BLaER1 (cell line): ENCODE measurements around the gene P3H4.
"Not testable (repeated sequence)": the region's sequence is repeated elsewhere in the genome, so short reads cannot be mapped to it uniquely, and the experiment has no call there.

Source experiments
- H3K27ac ChIP-seq: shearing (Covaris generic); formaldehyde crosslinking; 2 replicates; pipeline ENCODE4 v1.8.1; 2022
- H3K27me3 ChIP-seq: shearing (Covaris generic); formaldehyde crosslinking; 2 replicates; pipeline ENCODE4 v1.8.1; 2022
- H3K36me3 ChIP-seq: shearing (Covaris generic); formaldehyde crosslinking; 2 replicates; pipeline ENCODE4 v1.8.1; 2022
- H3K4me1 ChIP-seq: shearing (Covaris generic); formaldehyde crosslinking; 2 replicates; pipeline ENCODE4 v1.8.1; 2022
- H3K4me2 ChIP-seq: shearing (Covaris generic); formaldehyde crosslinking; 2 replicates; pipeline ENCODE4 v1.8.1; 2022
- H3K4me3 ChIP-seq: shearing (Covaris generic); formaldehyde crosslinking; 2 replicates; pipeline ENCODE4 v1.8.1; 2022
- H3K9ac ChIP-seq: shearing (Covaris generic); formaldehyde crosslinking; 2 replicates; pipeline ENCODE4 v1.8.1; 2022
- H3K9me3 ChIP-seq: shearing (Covaris generic); formaldehyde crosslinking; 2 replicates; pipeline ENCODE4 v1.8.1; 2022
- H4K20me1 ChIP-seq: shearing (Covaris generic); formaldehyde crosslinking; 2 replicates; pipeline ENCODE4 v1.8.1; 2022
- Cebpa-rat ChIP-seq: shearing (Covaris generic); IDR thresholded peaks from 2 replicates; pipeline ENCODE4 v1.8.1; 2022

P3H4 gene

GRCh38 chr17:41836550-41837196, 24.9 kb upstream of the P3H4 start:
- Histone ChIP-seq H3K27me3 (no peaks in the 10 kb centered on the region), H4K20me1 (peaks cover 6% of the 10 kb centered on the region; the same call in 1 of the 2 replicates), H3K36me3 (peaks cover 27% of the 10 kb centered on the region), H3K4me2 (peak overlapping the region; percentile 91), H3K9me3 (no peaks in the 10 kb centered on the region), H3K4me1 (peaks cover 19% of the 10 kb centered on the region), H3K27ac (no peak overlapping the region), H3K9ac (peak overlapping the region; percentile 93; the same call in 1 of the 2 replicates), H3K4me3 (peak overlapping the region; percentile 97)
- no peak for TF ChIP-seq Cebpa-rat

- peak within 1 kb of the TSS; percentile 97 for H3K4me3 ChIP-seq
- H3K9ac ChIP-seq: peak within 1 kb of the TSS; percentile 93
- H3K36me3 ChIP-seq: peaks cover 34% of the 10 kb centered on the region
- peaks cover 19% of the 10 kb centered on the region for H3K4me1 ChIP-seq
- H3K27me3 ChIP-seq: no peaks in the 10 kb centered on the region
- no peak for TF ChIP-seq Cebpa-rat
- H4K20me1 ChIP-seq: peaks cover 6% of the 10 kb centered on the region; the same call in 1 of the 2 replicates
- H3K4me2 ChIP-seq: peak within 1 kb of the TSS; percentile 91
- H3K9me3 ChIP-seq: no peaks in the 10 kb centered on the region
- peak within 1 kb of the TSS; percentile 89 for H3K27ac ChIP-seq
Observed at GRCh38 chr17:41835800-41836549, 24.2 kb upstream of the P3H4 start, which contains the start of gene NT5C3B. Gene NT5C3B, minus strand, starts transcription at chr17:41836232. Its CDS starts 39 bp downstream, at chr17:41836193.

GRCh38 chr17:41835214-41835799, 23.6 kb upstream of the P3H4 start:
- H3K27ac ChIP-seq: peak overlapping the region; percentile 89
- H4K20me1 ChIP-seq: peaks cover 6% of the 10 kb centered on the region; the same call in 1 of the 2 replicates
- H3K4me3 ChIP-seq: peak overlapping the region; percentile 97
- peak overlapping the region; percentile 91 for H3K4me2 ChIP-seq
- no peaks in the 10 kb centered on the region for H3K27me3 ChIP-seq
- H3K36me3 ChIP-seq: peaks cover 41% of the 10 kb centered on the region
- H3K4me1 ChIP-seq: peaks cover 19% of the 10 kb centered on the region
- no peak for TF ChIP-seq Cebpa-rat
- no peaks in the 10 kb centered on the region for H3K9me3 ChIP-seq
- H3K9ac ChIP-seq: peak overlapping the region; percentile 93

- not testable (repeated sequence) for H3K4me1 ChIP-seq, H3K4me2 ChIP-seq, H3K9me3 ChIP-seq, H3K27me3 ChIP-seq, H4K20me1 ChIP-seq, H3K4me3 ChIP-seq, H3K27ac ChIP-seq, H3K9ac ChIP-seq
- H3K36me3 ChIP-seq: peaks cover 95% of the 10 kb centered on the region
Observed at GRCh38 chr17:41829961-41830360, 18.2 kb upstream of the P3H4 start.

- no peak for TF ChIP-seq Cebpa-rat
- Histone ChIP-seq H4K20me1 (no peaks in the 10 kb centered on the region), H3K4me3 (no peak overlapping the region), H3K4me2 (no peak overlapping the region), H3K9ac (no peak overlapping the region), H3K9me3 (no peaks in the 10 kb centered on the region), H3K27me3 (no peaks in the 10 kb centered on the region), H3K27ac (no peak overlapping the region), H3K36me3 (peaks cover 71% of the 10 kb centered on the region), H3K4me1 (no peaks in the 10 kb centered on the region)
Observed at GRCh38 chr17:41825175-41825845, 13.6 kb upstream of the P3H4 start.

- no peak overlapping the region for H3K27ac ChIP-seq
- no peaks in the 10 kb centered on the region for H4K20me1 ChIP-seq
- no peaks in the 10 kb centered on the region for H3K27me3 ChIP-seq
- no peaks in the 10 kb centered on the region for H3K4me1 ChIP-seq
- H3K9ac ChIP-seq: no peak overlapping the region
- no peaks in the 10 kb centered on the region for H3K9me3 ChIP-seq
- peaks cover 59% of the 10 kb centered on the region for H3K36me3 ChIP-seq
- no peak overlapping the region for H3K4me3 ChIP-seq
- H3K4me2 ChIP-seq: no peak overlapping the region
- TF ChIP-seq Cebpa-rat: no peak
Observed at GRCh38 chr17:41824086-41824485, 12.3 kb upstream of the P3H4 start.

GRCh38 chr17:41823580-41823979, 11.8 kb upstream of the P3H4 start:
- Histone ChIP-seq H4K20me1 (no peaks in the 10 kb centered on the region), H3K4me1 (no peaks in the 10 kb centered on the region), H3K27ac (no peak overlapping the region), H3K27me3 (no peaks in the 10 kb centered on the region), H3K36me3 (peaks cover 54% of the 10 kb centered on the region), H3K9ac (no peak overlapping the region), H3K4me3 (no peak overlapping the region), H3K4me2 (no peak overlapping the region), H3K9me3 (no peaks in the 10 kb centered on the region)
- TF ChIP-seq Cebpa-rat: no peak

- Histone ChIP-seq H3K4me2 (no peak overlapping the region), H3K9me3 (no peaks in the 10 kb centered on the region), H3K4me3 (no peak overlapping the region), H3K27me3 (no peaks in the 10 kb centered on the region), H3K9ac (no peak overlapping the region), H3K4me1 (no peaks in the 10 kb centered on the region), H3K27ac (no peak overlapping the region), H4K20me1 (no peaks in the 10 kb centered on the region), H3K36me3 (peaks cover 49% of the 10 kb centered on the region)
- no peak for TF ChIP-seq Cebpa-rat
Observed at GRCh38 chr17:41823141-41823524, 11.4 kb upstream of the P3H4 start.

- no peaks in the 10 kb centered on the region for H3K9me3 ChIP-seq
- H4K20me1 ChIP-seq: no peaks in the 10 kb centered on the region
- TF ChIP-seq Cebpa-rat: no peak
- peaks cover 43% of the 10 kb centered on the region for H3K36me3 ChIP-seq
- H3K4me2 ChIP-seq: no peak overlapping the region
- no peak overlapping the region for H3K4me3 ChIP-seq
- H3K27me3 ChIP-seq: no peaks in the 10 kb centered on the region
- H3K27ac ChIP-seq: no peak overlapping the region
- H3K9ac ChIP-seq: no peak overlapping the region
- H3K4me1 ChIP-seq: no peaks in the 10 kb centered on the region
Observed at GRCh38 chr17:41822216-41823140, 10.7 kb upstream of the P3H4 start.
